ENCODE results near the gene SBF1.

The SBF1 gene

DNA sequence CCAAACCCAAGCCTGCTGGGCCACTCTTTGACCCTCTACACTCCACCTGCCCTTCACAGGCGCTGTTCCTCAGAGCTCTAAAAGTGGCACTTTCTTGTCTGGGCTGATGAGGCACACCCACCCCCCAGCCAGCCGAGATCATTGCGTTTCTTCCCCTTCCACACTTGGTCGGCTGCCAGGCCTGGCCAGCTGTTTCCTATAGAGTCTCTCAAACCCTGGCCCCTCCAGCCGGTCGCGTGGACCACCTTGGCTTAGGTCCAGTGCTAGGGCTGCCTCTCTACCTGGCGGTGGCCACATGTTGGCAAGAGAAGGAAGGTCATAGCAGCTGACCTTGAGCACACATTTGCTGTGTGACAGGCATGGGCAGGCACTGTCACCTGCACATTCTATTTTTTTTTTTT is 71.1 kb downstream of the SBF1 start:
- ATAC-seq: no peak
- TF ChIP-seq TOX (CRISPR knock-in tag; IDR thresholded peaks at IDR 0.05; ENCODE audit: borderline replicate concordance) (no peak), SNAI2 (CRISPR knock-in tag; IDR thresholded peaks at IDR 0.05) (no peak), RARB (CRISPR knock-in tag; IDR thresholded peaks at IDR 0.05) (no peak), ZNF565 (CRISPR knock-in tag; conservative IDR thresholded peaks at IDR 0.05; ENCODE audit: low read depth) (no peak), ZFP3 (CRISPR knock-in tag; IDR thresholded peaks at IDR 0.05) (no peak)

DNA sequence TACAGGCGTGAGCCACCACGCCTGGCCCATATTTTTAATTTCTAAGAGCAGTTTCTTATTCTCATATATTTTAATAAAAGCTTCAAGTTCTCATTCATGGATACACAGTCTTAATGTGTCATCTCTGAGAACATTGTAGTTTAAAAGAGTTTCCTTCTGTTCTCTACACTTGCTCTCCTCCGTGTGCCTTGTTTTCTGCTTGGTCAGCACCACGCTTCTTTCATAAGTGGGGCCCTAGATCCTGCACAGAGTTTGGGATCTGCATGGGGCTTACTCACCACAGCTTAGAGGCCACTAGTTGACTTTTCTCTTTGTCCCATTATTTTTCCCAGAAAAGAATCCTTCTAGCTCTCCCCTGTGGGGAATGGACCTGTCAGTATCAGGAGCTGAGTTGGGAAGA is 72.9 kb downstream of the SBF1 start:
- TF ChIP-seq PPARA (CRISPR knock-in tag; IDR thresholded peaks at IDR 0.05; ENCODE audit: borderline replicate concordance): no peak
- TF ChIP-seq ZNF565 (CRISPR knock-in tag; conservative IDR thresholded peaks at IDR 0.05; ENCODE audit: low read depth): no peak
- no peak for TF ChIP-seq ESRRG (CRISPR knock-in tag; IDR thresholded peaks at IDR 0.05)
- TF ChIP-seq ZNF8 (CRISPR knock-in tag; IDR thresholded peaks at IDR 0.05): no peak
- no peak for TF ChIP-seq ZFP3 (CRISPR knock-in tag; IDR thresholded peaks at IDR 0.05)
- TF ChIP-seq CSDC2 (CRISPR knock-in tag; IDR thresholded peaks at IDR 0.05): no peak
- TF ChIP-seq, protein P1, sequence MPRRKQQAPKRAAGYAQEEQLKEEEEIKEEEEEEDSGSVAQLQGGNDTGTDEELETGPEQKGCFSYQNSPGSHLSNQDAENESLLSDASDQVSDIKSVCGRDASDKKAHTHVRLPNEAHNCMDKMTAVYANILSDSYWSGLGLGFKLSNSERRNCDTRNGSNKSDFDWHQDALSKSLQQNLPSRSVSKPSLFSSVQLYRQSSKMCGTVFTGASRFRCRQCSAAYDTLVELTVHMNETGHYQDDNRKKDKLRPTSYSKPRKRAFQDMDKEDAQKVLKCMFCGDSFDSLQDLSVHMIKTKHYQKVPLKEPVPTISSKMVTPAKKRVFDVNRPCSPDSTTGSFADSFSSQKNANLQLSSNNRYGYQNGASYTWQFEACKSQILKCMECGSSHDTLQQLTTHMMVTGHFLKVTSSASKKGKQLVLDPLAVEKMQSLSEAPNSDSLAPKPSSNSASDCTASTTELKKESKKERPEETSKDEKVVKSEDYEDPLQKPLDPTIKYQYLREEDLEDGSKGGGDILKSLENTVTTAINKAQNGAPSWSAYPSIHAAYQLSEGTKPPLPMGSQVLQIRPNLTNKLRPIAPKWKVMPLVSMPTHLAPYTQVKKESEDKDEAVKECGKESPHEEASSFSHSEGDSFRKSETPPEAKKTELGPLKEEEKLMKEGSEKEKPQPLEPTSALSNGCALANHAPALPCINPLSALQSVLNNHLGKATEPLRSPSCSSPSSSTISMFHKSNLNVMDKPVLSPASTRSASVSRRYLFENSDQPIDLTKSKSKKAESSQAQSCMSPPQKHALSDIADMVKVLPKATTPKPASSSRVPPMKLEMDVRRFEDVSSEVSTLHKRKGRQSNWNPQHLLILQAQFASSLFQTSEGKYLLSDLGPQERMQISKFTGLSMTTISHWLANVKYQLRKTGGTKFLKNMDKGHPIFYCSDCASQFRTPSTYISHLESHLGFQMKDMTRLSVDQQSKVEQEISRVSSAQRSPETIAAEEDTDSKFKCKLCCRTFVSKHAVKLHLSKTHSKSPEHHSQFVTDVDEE (CRISPR knock-in tag; IDR thresholded peaks at IDR 0.05): no peak
- TF ChIP-seq BACH2 (CRISPR knock-in tag; IDR thresholded peaks at IDR 0.05; ENCODE audit: borderline replicate concordance): no peak
- TF ChIP-seq, protein P2, sequence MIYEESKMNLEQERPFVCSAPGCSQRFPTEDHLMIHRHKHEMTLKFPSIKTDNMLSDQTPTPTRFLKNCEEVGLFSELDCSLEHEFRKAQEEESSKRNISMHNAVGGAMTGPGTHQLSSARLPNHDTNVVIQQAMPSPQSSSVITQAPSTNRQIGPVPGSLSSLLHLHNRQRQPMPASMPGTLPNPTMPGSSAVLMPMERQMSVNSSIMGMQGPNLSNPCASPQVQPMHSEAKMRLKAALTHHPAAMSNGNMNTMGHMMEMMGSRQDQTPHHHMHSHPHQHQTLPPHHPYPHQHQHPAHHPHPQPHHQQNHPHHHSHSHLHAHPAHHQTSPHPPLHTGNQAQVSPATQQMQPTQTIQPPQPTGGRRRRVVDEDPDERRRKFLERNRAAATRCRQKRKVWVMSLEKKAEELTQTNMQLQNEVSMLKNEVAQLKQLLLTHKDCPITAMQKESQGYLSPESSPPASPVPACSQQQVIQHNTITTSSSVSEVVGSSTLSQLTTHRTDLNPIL (CRISPR knock-in tag; IDR thresholded peaks at IDR 0.05; ENCODE audit: low read depth): no peak
- TF ChIP-seq ZNF70 (CRISPR knock-in tag; IDR thresholded peaks at IDR 0.05): no peak
- no peak for TF ChIP-seq GLIS3 (CRISPR knock-in tag; IDR thresholded peaks at IDR 0.05)
- TF ChIP-seq, protein P3, sequence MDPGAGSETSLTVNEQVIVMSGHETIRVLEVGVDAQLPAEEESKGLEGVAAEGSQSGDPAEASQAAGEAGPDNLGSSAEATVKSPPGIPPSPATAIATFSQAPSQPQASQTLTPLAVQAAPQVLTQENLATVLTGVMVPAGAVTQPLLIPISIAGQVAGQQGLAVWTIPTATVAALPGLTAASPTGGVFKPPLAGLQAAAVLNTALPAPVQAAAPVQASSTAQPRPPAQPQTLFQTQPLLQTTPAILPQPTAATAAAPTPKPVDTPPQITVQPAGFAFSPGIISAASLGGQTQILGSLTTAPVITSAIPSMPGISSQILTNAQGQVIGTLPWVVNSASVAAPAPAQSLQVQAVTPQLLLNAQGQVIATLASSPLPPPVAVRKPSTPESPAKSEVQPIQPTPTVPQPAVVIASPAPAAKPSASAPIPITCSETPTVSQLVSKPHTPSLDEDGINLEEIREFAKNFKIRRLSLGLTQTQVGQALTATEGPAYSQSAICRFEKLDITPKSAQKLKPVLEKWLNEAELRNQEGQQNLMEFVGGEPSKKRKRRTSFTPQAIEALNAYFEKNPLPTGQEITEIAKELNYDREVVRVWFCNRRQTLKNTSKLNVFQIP (CRISPR knock-in tag; IDR thresholded peaks at IDR 0.05; ENCODE audit: borderline replicate concordance, low read depth): no peak
- no peak for TF ChIP-seq ISL1 (CRISPR knock-in tag; IDR thresholded peaks at IDR 0.05)
- no peak for TF ChIP-seq OSR1 (CRISPR knock-in tag; IDR thresholded peaks at IDR 0.05)
- TF ChIP-seq, protein P4, sequence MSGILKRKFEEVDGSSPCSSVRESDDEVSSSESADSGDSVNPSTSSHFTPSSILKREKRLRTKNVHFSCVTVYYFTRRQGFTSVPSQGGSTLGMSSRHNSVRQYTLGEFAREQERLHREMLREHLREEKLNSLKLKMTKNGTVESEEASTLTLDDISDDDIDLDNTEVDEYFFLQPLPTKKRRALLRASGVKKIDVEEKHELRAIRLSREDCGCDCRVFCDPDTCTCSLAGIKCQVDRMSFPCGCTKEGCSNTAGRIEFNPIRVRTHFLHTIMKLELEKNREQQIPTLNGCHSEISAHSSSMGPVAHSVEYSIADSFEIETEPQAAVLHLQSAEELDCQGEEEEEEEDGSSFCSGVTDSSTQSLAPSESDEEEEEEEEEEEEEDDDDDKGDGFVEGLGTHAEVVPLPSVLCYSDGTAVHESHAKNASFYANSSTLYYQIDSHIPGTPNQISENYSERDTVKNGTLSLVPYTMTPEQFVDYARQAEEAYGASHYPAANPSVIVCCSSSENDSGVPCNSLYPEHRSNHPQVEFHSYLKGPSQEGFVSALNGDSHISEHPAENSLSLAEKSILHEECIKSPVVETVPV (CRISPR knock-in tag; IDR thresholded peaks at IDR 0.05): no peak
- no peak for ATAC-seq

DNA sequence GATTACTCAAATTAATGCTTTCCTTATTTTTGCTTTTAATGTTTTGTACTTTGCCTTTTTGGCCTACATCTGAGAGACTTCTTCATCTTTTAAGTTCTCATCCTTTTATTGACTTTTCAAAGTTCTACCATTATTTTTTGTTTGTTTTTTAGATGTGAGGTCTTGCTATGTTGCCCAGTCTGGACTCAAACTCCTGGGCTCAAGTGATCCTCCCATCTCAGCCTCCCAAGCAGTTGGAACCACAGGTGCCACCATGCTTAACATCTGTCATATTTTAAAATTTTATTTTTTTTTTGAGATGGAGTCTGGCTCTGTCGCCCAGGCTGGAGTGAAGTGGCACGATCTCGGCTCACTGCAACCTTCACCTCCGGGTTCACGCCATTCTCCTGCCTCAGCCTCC is 73.9 kb downstream of the SBF1 start:
- no peak for ATAC-seq
- TF ChIP-seq, protein P4 (CRISPR knock-in tag; IDR thresholded peaks at IDR 0.05): no peak
- TF ChIP-seq ZFP30 (CRISPR knock-in tag; IDR thresholded peaks at IDR 0.05) (no peak), TOX (CRISPR knock-in tag; IDR thresholded peaks at IDR 0.05; ENCODE audit: borderline replicate concordance) (no peak), GLIS3 (CRISPR knock-in tag; IDR thresholded peaks at IDR 0.05) (no peak), ISL1 (CRISPR knock-in tag; IDR thresholded peaks at IDR 0.05) (no peak), SNAI2 (CRISPR knock-in tag; IDR thresholded peaks at IDR 0.05) (no peak), ARNTL (CRISPR knock-in tag; IDR thresholded peaks at IDR 0.05; ENCODE audit: borderline replicate concordance, low read depth) (no peak), ZC3H10 (CRISPR knock-in tag; IDR thresholded peaks at IDR 0.05) (no peak)
- TF ChIP-seq, protein P1 (CRISPR knock-in tag; IDR thresholded peaks at IDR 0.05): no peak
- TF ChIP-seq, protein P2 (CRISPR knock-in tag; IDR thresholded peaks at IDR 0.05; ENCODE audit: low read depth): no peak

Data from SK-N-SH treated with all-trans-retinoic acid at 6 μM for 48 hours (cell line).